ENCODE data around the gene CECR2.
A peak's percentile ranks its signal among the peaks of the same experiment; 100 is the strongest.

Gene CECR2

DNA sequence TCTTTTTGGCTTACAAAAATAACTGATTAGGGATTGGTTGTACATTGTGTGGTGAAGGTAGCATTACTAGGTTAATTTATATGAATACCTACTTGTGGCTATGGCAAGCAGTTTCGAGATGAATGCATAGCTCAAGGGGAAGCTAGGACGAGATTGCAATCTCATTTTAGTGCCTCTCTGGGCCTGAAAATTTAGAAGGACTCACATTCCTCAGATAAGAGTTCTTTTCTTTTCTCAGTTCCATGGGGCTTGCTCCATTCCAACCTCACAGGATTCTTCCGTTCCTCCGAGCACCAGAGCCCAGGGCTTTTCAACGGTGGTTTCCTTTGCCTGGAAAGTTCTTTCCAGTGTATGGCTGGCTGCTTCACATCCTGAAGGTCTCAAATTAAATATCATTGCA is 82.1 kb downstream of the CECR2 start:
- no peak for DNase-seq (ENCODE audit: low read depth, low spot score)

DNA sequence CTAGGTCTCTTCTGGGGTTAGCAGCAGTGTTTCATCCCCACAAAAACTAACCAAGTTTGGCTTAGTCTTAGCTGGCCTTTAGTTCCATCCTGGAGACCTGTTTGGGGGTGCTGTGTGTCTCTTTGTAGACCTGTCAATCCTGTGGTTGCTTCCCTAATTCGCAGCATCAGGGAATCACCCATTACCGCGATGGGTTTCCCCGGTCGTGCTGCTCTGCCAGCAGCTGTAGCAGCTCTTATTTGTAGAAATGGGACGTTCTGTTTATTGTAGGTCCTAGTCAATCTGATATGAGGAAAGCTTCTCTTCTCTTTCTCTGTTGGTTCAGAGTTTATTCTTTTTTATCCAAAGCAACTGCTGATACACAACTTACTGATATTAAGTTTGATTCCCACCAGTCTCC is 91.6 kb downstream of the CECR2 start:
- no peak for DNase-seq (ENCODE audit: low read depth, low spot score)

DNA sequence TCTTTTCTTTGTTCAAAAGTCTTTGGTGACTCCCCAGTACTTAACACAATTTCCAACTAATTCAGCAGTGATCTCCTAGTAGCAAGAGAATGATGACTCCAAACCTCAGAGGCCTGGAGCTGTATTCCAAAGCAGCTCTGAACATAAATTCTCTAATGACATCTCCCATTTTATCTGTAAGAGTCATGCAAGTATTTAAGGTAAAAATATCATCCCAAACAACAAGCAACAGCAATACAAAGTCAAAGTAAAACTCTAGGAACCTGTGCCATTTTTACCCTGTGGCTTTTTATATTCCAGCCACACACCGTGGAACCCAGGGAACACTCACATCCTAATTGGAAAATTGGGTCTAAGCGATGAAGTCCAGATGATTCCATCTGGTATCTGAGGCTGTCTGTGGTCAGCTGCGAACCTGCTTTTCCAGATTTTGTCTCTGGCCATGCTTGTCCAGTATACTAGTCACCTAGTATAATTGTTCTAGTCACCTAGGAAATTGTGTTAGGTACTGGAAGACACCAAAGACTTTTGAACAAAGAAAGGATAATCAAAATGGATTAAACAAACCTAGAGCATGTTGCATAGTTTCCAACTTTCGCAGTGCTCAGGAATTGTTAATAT is 101.7 kb downstream of the CECR2 start:
- no peak for DNase-seq (ENCODE audit: low read depth, low spot score)

DNA sequence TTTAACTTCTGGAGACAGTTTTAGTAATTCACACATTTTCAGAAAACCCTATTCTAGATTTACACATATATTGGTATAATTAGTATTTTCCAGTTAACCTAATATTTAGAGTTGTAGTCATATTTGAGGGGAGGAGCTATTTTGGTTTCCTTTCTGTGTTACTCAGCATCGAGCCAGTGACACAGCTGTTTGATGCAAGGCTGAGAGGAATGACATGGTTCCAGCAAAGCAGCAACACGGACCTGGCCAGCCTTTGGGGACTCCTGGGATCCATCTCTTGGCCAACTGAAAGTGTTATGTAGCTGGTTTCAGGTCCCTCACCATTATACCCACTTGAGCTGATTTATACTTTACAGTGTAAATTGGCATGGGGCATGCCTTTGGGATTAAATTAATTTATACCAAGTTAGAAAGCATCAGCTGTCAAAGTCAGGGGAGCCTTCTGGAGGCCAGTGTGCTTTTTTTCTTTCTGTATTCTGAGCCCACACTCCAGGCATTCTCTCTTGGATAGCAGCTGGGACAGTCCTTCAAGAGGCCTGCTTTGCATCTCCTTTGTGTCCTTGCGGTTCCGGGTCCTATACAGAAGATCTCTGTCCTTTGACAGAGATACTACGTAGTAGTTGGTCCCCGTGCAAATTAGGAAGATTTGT is 102.8 kb downstream of the CECR2 start:
- DNase-seq (ENCODE audit: low read depth, low spot score): no peak

DNA sequence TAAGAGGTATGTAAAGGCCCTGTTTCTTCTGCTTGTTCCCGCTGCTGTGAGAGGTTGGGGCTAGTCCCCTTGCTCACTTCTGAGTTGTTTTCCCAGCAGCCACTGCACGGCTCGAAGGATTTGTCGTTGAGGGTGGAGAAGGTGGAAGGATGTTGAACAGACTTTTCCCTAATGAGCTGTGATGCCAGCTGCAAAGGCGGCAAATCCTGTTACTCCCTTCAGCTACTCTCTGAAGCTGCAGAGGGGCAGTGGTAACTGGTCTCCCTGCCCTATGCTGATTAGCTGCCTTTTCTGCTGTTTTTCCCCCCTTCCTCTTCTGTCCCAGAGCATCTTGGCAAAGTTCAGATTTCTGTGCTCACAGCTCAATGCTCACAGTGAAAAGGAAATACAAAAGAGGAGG is 103.7 kb downstream of the CECR2 start:
- DNase-seq (ENCODE audit: low read depth, low spot score): no peak

DNA sequence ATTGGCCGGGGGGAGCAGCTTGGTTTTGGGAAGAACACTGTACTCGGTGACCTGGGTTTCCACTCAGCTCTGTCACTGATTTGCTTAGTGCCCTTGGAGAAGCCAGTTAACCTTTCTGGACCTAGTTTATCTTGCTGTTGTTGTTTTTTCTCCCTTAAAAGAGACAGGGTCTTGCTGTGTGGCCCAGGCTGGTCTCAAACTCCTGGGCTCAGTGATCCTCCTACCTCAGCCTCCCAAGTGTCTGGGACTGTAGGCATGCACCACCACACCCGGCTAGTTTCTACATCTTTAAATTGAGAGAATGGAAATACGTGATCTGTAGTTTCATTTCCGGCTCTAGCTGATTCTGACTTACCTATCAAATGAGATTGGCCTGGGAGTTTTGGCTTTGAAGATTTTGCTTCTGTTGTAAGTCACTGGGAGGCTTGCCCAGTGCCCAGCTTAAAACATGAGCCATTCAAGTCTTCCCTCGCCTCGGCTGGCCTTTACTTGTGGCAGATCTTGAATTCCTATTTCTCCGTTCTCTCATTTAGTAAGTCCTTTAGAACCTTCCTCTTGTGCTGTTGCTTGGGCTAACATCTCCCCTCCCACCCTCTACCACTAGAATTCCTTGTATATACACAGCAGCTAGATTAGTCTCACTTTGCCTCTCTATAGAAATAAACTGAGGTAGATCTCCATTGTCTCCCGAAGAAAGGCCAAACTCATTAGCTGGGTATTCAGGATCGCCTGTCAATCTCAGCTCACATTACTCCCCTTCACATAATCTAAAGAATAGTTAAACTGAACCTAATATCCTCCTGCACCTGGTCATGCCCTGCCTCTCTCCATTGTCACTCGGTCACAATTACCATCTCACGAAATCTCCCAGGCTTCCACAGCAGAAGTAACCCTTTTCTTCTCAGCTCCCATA is 106.3 kb downstream of the CECR2 start:
- no peak for DNase-seq (ENCODE audit: low read depth, low spot score)

DNA sequence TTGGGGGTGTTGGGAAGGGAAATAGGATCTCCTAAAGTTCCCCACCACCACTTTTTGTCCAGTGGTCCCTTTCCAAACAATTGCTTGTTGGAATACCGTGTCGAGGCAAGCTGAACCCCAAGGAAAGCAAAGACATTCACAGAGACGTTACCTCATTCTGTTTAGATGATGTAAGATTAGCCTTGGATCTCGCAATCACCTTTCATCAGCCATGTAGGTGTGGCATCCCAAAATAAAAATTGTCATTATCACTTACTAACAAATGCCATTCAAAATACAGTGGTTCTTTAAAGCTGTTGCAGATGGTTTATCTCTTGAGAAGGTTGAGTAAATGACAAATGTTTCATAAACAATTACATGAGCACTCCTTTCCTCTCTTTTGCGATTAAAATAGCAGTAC is 107.6 kb downstream of the CECR2 start:
- DNase-seq (ENCODE audit: low read depth, low spot score): no peak

DNA sequence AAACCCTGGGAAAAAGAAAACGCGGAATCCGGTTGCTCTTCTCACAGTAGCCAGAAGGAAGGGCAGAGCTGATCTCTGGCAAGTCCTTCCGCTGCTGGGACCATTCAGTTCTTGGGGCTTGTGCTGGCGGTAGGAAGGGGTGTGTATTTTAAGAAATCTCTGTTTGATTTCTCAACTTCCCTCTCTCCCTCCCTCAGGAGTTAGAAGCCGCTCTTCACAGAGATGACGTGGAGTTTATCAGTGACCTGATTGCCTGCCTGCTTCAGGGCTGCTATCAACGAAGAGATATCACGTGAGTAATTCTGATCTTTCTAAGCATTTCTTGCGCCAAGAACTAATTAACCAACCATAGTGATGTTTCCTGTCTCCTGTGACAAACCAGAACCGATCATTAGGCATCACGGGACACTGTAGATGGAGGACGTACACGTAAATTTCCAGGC is 108.2 kb downstream of the CECR2 start:
- no peak for DNase-seq (ENCODE audit: low read depth, low spot score)

DNA sequence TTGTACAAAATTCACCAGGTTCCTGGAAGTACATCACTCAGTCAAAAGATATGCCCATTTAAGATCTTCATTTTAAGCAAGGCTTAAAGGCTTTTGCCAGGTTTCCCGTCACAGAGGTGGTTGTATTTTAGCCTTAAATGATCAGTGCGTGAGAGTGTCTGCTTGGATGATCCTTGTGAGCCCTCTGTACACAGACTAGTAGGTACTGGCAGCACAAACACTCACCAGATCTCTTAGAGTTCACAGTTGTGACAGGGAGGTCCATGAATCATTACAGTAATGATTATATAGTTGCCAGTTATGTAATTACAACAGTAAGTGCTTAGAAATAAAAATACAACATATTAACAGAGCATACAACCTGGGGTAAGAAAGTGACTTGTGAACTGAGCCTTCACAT is 109.9 kb downstream of the CECR2 start:
- no peak for DNase-seq (ENCODE audit: low read depth, low spot score)

DNA sequence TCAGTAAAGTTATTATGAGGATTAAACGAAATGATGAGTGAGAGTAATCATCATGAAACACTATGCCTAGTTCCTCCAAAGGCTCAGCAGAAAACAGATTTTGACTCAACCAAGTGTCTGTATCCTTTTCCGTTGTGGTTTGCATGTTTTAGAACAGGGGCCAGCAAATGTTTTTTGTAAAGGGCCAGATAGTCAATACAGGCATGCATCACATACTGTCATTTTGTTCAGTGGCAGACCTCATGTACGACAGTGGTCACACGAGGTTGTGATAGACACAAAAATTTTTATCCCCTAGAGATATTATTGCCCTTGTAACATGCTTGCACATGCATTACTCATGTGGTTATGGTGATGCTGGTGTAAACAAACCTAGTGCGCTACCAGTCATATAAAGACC is 112.2 kb downstream of the CECR2 start:
- no peak for DNase-seq (ENCODE audit: low read depth, low spot score)

DNA sequence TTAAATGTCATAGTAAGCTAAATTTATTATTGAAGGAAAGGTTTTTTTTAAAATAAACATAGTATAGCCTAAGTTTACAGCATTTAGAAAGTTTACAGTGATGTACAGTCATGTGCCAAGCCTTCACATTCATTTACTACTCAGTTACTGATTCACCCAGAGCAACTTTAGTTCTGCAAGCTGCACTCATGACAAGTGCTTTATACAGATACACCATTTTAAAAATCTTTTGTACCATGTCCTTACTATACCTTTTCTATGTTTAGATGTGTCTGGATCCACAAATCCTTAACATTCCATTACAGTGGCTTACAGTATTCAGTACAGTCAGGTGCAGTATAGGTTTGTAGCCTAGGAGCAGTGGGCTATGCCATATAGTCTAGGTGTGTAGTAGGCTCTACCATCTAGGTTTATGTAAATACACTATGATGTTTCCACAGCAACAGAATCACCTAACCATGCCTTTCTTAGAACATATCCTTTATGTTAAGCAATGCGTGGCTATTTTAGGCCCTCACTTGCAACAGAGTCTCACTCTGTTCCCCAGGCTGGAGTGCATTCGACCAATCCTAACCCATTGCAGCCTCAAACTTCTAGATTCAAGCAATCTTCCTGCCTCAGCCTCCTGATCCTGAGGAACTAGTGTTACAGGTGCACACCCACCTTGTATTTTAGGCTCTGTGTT is 114.6 kb downstream of the CECR2 start:
- DNase-seq (ENCODE audit: low read depth, low spot score): no peak

DNA sequence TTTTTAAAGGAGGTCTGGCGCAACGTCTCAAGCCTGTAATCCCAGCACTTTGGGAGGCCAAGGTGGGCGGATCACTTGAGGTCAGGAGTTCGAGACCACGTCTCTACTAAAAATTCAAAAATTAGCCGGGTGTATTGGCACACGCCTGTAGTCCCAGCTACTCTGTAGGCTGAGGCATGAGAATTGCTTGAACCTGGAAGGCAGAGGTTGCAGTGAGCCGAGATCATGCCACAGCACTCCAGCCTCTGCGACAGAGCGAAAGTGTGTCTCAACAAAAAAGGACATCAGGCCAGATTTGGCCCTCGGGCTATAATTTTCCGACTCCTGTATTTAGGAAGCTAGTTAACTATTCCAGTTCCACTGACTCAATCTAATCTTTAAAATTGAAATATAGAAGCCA is 115.3 kb downstream of the CECR2 start:
- no peak for DNase-seq (ENCODE audit: low read depth, low spot score)

DNA sequence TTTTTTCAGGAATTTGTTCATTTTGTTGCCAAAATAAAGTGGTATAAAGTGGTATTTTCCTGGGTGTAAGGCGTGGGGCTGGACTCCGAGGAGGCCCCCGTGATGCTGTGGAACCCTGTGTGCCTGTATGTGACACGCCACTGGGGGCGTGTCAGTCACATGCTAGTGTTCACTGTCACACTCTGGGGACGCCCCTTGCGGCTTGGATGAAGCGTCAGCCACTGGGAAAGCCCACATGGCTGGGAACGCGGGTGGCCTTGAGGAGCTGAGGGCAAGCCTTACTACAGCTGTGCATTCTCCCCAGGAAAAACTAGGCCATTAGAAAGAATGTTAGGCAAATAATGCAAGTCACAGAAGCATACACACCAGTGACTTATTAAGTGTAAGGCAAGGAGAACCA is 117.1 kb downstream of the CECR2 start:
- no peak for DNase-seq (ENCODE audit: low read depth, low spot score)

DNA sequence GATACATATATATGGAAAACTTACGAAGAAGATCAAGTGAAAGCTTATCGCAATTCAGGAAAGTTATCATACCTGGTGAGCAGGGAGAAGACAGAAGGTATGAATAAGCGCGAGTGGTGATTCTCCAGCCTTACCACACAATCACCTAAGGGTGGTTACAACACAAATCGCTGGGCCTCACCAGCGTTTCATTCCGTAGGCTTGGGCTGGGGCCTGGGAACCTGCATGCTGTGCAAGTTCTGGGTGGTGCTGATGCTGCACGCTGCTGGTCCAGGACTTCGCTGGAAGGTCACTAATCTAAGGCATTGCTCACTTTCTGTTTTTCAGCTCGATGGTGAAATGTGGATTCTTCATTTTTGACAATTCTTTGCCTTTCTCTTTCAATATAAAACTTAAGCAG is 117.5 kb downstream of the CECR2 start:
- DNase-seq (ENCODE audit: low read depth, low spot score): no peak

DNA sequence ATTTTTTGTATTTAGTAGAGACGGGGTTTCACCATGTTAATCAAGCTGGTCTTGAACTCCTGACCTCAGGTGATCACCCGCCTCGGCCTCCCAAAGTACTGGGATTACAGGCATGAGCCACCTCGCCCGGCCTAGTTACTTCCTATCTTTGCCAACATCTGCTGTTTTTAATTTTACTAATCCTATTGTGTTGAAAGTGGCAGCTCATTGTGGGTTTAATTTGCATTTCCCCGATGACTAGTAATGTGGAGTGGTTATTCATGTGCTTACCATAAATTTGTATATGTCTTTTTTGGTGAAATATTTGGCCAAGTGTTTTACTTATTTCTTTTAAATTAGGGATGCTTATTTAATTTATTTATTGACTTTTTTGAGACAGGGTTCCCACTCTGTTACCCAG is 119.8 kb downstream of the CECR2 start:
- no peak for DNase-seq (ENCODE audit: low read depth, low spot score)

DNA sequence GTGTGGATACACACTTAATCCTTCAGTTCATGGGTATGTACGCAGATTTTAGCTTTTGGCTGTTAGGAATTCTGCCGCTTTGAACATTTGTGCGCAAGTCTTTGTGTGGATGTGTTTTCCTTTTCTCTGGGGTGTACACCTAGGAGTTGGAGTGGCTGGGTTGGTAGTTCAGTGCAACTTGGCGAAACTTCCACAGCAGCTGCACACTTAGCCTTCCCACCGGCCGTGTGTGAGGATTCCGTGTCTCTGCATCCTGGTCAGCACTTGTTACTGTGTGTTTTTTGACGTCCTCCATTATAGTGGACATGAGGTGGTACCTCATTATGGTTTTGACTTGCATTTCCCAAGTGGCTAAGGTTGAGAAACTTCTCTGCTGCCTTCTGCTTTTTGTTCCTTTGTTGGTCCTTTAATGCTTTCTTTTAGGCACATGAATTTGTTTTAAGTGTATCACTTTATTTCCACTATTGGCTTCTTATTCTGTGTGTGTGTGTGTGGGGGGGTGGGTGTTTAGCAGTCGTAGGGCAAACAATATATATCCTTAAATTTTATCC is 121.9 kb downstream of the CECR2 start:
- no peak for DNase-seq (ENCODE audit: low read depth, low spot score)

DNA sequence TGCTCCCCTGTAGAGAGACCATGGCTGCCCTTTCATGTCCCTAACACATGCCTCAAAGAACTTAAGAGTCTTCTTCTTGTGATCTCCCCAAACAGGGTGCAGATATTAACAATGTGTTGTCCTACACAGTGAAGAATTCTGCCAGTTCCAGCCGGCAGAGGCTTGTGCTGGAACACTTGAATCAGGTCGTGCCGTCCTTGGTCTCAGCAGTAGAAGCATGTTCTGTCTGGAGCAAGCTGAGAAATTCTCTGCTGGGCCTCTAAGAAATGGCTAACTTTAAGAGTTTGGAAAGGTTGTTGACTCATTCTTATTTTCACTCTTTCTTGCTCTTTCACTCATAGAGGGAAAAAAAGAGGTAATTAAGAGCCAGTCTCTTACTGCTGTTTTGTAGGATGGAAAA is 123.0 kb downstream of the CECR2 start:
- no peak for DNase-seq (ENCODE audit: low read depth, low spot score)

DNA sequence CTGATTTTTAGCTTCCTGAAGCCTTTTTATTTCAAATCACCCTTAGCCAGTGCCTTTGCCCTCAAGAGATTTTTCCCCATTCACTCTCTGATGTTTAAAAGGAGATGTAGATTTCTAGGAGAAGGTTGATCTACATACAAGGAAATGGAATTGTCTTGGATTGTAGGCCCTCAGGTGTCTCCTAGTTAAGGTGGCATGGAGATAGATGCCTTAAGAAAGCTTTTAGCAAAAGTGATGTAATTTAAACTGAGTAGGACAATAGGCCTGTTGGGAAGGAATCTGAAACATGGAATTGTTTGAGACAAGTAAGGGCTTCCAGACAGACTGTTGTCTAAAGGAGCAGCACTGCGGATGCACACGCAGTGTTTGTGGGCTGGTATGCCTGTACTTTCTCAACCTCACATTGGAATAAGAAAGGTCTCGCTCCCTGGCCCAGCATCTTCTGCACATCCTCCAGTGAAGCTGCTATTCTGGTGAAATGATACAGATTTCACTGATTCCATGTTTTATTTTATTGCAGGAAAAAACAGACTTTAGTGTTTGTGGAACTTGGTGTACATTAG is 124.2 kb downstream of the CECR2 start:
- no peak for DNase-seq (ENCODE audit: low read depth, low spot score)

DNA sequence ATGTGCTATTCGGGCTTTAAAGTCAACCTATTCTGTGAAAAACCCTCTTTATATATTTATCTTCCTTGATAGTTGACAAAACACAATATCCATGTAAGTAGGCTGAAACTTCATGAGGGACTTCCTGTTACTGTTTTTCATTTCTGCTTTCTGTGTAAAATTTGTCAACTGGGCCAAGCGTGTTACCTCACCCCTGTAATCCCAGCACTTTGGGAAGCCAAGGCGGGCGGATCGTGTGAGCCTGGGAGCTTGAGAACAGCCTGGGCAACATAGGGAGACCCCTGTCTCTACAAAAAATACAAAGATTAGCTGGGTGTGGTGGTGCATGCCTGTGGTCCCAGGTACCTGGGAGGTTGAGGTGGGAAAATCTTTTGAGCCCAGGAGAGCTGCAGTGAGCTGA is 127.6 kb downstream of the CECR2 start:
- no peak for DNase-seq (ENCODE audit: low read depth, low spot score)

DNA sequence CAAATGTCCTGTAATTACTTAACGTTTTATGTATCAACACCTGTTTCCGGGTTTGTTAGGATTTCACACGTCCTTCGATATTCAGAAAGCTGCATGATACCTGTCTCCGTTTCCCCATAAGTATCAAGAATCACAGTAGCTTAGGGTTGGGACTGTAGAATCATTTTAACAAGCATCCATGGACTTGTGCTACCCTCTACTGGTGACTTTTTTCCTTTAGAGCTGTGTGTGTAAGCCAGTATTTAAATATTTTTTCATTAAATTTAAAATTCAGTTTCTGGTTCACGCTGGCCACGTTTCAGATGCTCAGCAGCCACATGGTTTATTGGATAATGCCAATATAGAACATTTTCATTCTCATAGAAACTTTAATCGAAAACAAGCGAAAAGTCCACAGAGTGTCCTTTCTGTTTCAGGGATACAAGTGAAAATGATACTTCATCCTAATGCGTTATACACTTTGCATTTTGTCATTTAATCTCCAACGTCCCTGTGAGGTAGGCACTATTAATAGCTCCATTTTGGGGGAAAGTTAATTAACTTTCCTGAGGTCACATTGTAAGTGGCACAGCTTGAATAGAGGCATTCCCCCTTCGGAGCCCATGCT is 132.5 kb downstream of the CECR2 start:
- DNase-seq (ENCODE audit: low read depth, low spot score): peak; percentile 54

DNA sequence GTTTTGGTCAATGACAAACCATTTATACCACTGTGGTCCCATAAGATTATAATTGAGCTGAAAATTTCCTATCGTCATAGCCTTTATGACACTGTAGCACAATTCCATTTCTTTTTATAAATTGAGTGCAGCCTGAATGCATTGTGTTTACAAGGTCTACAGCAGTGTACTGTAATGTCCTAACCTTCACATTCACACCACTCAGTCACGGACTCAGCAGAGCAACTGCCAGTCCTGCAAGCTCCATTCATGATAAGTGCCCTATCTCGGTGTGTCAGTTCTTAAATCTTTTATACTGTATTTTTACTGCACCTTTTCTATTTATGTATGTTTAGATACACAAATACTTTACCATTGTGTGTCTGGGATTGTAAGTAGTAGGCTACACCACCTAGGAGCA is 138.8 kb downstream of the CECR2 start:
- DNase-seq (ENCODE audit: low read depth, low spot score): no peak

All from smooth muscle cell of the brain vasculature (primary cell).